ENCODE data around the gene PLXNA1.

GRCh38 chr3:126970921-126971320 is 12.0 kb upstream of the PLXNA1 start:
- TF ChIP-seq TAF1 (IDR thresholded peaks at IDR 0.05; ENCODE audit: borderline replicate concordance, low read depth, low read length), result no peak
- TF ChIP-seq POLR2AphosphoS5 (IDR thresholded peaks at IDR 0.05; ENCODE audit: low read depth, low read length), result no peak
- TF ChIP-seq POLR2A (IDR thresholded peaks at IDR 0.05; ENCODE audit: low read depth, low read length), result no peak
